HEK293T (cell line): ENCODE data around the gene GPBAR1.

Source experiments
- CTCF ChIA-PET: fragments of 350-600 bp; formaldehyde crosslinking; extraction: SDS; loops from one replicate; lab custom pipeline; 2021; ENCODE audit warnings: antibody characterized with exemption, inconsistent platforms; lab: Yijun Ruan, JAX
- POLR2A ChIA-PET: fragments of 350-600 bp; formaldehyde crosslinking; extraction: SDS; loops from one replicate; lab custom pipeline; 2020; ENCODE audit warnings: antibody characterized with exemption, inconsistent platforms; lab: Yijun Ruan, JAX
- DNase-seq: peaks from one replicate; pipeline ENCODE4 v3.0.0; 2012; ENCODE audit warnings: mixed read lengths; ENCODE audit errors: extremely low spot score
- ARNT ChIP-seq: fragments of 450-650 bp; IDR thresholded peaks from 2 replicates; pipeline ENCODE4 v1.6.1; 2017; ENCODE audit warnings: mild to moderate bottlenecking
- BHLHE40 ChIP-seq: fragments of 450-650 bp; IDR thresholded peaks from 2 replicates; pipeline ENCODE4 v1.6.1; 2016; ENCODE audit warnings: mild to moderate bottlenecking, moderate library complexity, borderline replicate concordance
- CTBP1 ChIP-seq: fragments of 450-650 bp; IDR thresholded peaks from 2 replicates; pipeline ENCODE4 v1.6.1; 2016; ENCODE audit warnings: borderline replicate concordance
- ELF4 ChIP-seq: fragments of 450-650 bp; IDR thresholded peaks from 2 replicates; pipeline ENCODE4 v1.6.1; 2017; ENCODE audit warnings: antibody characterized with exemption
- FOXA1 ChIP-seq: fragments of 450-650 bp; IDR thresholded peaks from 2 replicates; pipeline ENCODE4 v1.6.1; 2016; ENCODE audit warnings: mild to moderate bottlenecking
- FOXK2 ChIP-seq: fragments of 450-650 bp; IDR thresholded peaks from 2 replicates; pipeline ENCODE4 v1.6.1; 2016; ENCODE audit warnings: mild to moderate bottlenecking
- FOXM1 ChIP-seq: fragments of 450-650 bp; IDR thresholded peaks from 2 replicates; pipeline ENCODE4 v1.6.1; 2017; ENCODE audit warnings: mild to moderate bottlenecking, borderline replicate concordance
- HDGF ChIP-seq: fragments of 450-650 bp; IDR thresholded peaks from 2 replicates; pipeline ENCODE4 v1.6.1; 2017; ENCODE audit warnings: antibody characterized with exemption, borderline replicate concordance
- L3MBTL2 ChIP-seq: fragments of 450-650 bp; conservative IDR thresholded peaks from 2 replicates; pipeline ENCODE4 v1.6.1; 2016; ENCODE audit warnings: mild to moderate bottlenecking
- LEF1 ChIP-seq: fragments of 450-650 bp; IDR thresholded peaks from 2 replicates; pipeline ENCODE4 v1.6.1; 2017; ENCODE audit warnings: mild to moderate bottlenecking, borderline replicate concordance
- NFRKB ChIP-seq: fragments of 450-650 bp; IDR thresholded peaks from 2 replicates; pipeline ENCODE4 v1.6.1; 2016; ENCODE audit warnings: mild to moderate bottlenecking, moderate library complexity
- SP1 ChIP-seq: fragments of 450-650 bp; IDR thresholded peaks from 2 replicates; pipeline ENCODE4 v1.6.1; 2017
- SUZ12 ChIP-seq: fragments of 450-650 bp; IDR thresholded peaks from 2 replicates; pipeline ENCODE4 v1.6.1; 2016; ENCODE audit warnings: mild to moderate bottlenecking
- TARDBP ChIP-seq: fragments of 450-650 bp; IDR thresholded peaks from 2 replicates; pipeline ENCODE4 v1.6.1; 2016
- ZNF384 ChIP-seq: fragments of 450-650 bp; IDR thresholded peaks from 2 replicates; pipeline ENCODE4 v1.6.1; 2016
- TF ChIP-seq, protein P1 (sequence below): fragments of 450-650 bp; IDR thresholded peaks from 2 replicates; pipeline ENCODE4 v1.6.1; 2016

The GPBAR1 gene, protein sequence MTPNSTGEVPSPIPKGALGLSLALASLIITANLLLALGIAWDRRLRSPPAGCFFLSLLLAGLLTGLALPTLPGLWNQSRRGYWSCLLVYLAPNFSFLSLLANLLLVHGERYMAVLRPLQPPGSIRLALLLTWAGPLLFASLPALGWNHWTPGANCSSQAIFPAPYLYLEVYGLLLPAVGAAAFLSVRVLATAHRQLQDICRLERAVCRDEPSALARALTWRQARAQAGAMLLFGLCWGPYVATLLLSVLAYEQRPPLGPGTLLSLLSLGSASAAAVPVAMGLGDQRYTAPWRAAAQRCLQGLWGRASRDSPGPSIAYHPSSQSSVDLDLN

DNA sequence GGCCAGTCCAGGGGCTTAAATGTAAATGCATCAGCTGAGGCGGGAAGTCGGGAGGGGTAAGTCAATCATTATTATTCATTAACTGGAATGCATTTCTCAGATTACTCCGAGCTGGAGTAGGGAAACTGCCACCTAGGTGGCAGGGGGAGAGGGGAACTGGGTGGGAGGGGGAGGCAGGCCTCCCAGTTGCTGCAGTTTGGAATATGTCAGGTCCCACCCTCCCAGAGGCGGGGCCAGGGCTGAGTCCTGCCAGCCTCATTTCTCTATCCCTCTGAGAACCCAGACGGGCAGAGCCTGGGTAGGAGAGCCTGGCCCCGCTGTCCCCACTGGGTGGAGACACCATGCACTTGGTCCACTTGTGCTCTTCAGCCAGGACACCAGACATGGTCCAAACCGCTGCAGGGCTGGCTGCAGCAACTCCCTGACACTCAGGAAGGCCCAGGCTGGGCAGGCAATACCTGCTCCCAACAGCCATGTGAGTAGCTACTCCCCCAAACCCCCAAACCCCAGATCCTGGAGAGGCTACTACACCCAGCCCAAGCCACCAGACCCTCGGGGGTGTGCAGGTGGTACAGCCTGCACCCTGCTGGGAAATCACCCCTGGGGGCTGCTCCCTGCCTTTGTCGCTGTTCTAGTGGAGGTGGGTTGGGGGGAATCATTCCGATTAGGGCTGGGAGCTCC is at the start of gene GPBAR1:
Gene GPBAR1 (plus strand): TSS at position 274 of the 681 bp plus-strand sequence. CDS start 1,710 bp downstream, outside the sequence.
- no peak for TF ChIP-seq NFRKB
- no peak for TF ChIP-seq ELF4
- TF ChIP-seq CTBP1, result no peak
- TF ChIP-seq FOXK2, result no peak
- no peak for TF ChIP-seq SUZ12
- TF ChIP-seq LEF1, result no peak
- TF ChIP-seq HDGF, result no peak
- TF ChIP-seq L3MBTL2, result no peak
- ChIA-PET POLR2A (interaction anchor here (1.0 kb wide), 1 partner anchor 9 kb away, joined by 4 read pairs; the partner anchor contains the start of genes AAMP and PNKD), CTCF (no interaction called here)
- no peak for DNase-seq

- TF ChIP-seq FOXK2 (no peak), ARNT (no peak), LEF1 (no peak), FOXM1 (no peak), BHLHE40 (no peak), NFRKB (no peak), ZNF384 (no peak), SP1 (no peak), FOXA1 (no peak), HDGF (no peak), TARDBP (no peak)
- TF ChIP-seq, protein P1, sequence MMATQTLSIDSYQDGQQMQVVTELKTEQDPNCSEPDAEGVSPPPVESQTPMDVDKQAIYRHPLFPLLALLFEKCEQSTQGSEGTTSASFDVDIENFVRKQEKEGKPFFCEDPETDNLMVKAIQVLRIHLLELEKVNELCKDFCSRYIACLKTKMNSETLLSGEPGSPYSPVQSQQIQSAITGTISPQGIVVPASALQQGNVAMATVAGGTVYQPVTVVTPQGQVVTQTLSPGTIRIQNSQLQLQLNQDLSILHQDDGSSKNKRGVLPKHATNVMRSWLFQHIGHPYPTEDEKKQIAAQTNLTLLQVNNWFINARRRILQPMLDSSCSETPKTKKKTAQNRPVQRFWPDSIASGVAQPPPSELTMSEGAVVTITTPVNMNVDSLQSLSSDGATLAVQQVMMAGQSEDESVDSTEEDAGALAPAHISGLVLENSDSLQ, result no peak
- POLR2A ChIA-PET, result no interaction called here
- CTCF ChIA-PET, result no interaction called here
- DNase-seq, result no peak
Measured at GRCh38 chr2:218214116-218214515, 46.7 kb upstream of the GPBAR1 start.

- no peak for DNase-seq
- ChIA-PET CTCF (no interaction called here), POLR2A (interaction anchor here (0.6 to 1.8 kb wide), 5 partner anchors 9 to 54 kb away, joined by 3 to 9 read pairs (median 4); partner anchors contain the start of genes AAMP and PNKD)
- TF ChIP-seq FOXK2 (no peak), LEF1 (no peak), TARDBP (no peak), CTBP1 (no peak), BHLHE40 (no peak), SP1 (no peak), HDGF (no peak), ELF4 (no peak), ZNF384 (no peak), NFRKB (no peak), SUZ12 (no peak), FOXM1 (no peak), FOXA1 (no peak), ARNT (no peak), L3MBTL2 (no peak)
- TF ChIP-seq, protein P1, result no peak
Measured at GRCh38 chr2:218216336-218216673, 44.5 kb upstream of the GPBAR1 start.

GRCh38 chr2:218216674-218217359 is 44.0 kb upstream of the GPBAR1 start, which contains the start of gene ARPC2:
Gene ARPC2, plus strand, starts transcription at chr2:218217189. Its CDS starts 282 bp downstream, at chr2:218217471.
- CTCF ChIA-PET, result no interaction called here
- POLR2A ChIA-PET, result interaction anchor here (0.6 to 1.8 kb wide), 5 partner anchors 8 to 53 kb away, joined by 3 to 9 read pairs (median 4); partner anchors contain the start of genes AAMP and PNKD

DNA sequence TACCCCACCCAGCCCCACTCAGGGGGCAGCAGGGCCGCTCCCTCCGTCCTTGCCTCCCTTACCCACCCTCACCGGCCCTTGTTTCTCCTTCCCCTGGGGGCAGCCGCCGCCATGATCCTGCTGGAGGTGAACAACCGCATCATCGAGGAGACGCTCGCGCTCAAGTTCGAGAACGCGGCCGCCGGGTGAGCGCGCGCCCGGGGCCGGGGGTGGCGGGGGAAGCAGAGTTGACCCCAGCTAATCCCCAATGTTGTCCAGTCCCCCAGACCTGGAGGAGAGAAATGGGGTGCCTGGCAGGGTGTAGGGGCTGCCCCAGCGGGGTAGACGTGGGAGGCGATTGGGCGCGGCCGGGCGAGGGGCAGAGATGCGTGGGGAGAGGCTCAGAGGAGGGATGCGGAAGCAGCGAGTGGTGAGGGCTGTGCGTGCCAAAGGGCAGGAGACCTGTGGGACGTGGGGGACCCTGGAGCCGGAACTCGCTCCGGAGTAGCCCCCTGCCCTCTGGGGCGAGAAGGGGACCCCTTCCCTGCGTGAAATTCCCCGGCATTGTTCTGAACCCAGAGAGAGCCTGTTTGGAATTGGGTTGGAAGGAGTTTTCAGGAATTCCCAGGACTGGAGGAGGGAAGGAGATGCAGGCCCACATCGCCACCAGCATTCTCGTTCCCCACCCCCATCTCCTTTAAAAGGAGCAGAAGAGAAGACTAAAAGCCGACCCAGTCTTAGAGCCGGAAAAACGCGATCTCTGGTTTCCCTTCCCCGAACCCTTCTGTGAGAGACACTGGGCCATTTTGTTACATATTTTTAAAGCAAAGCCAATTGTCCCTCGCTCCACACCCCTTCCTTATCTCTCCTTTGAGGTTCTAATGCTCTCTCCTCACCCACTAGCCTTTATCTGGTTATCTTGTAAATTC is 43.2 kb upstream of the GPBAR1 start:
- POLR2A ChIA-PET, result interaction anchor here (1.1 to 1.8 kb wide), 3 partner anchors 8 to 52 kb away, joined by 3 to 9 read pairs (median 5); partner anchors contain the start of genes AAMP and PNKD
- CTCF ChIA-PET, result no interaction called here
- no peak for TF ChIP-seq ZNF384
- TF ChIP-seq FOXA1, result no peak
- no peak for TF ChIP-seq CTBP1
- TF ChIP-seq LEF1, result no peak
- no peak for TF ChIP-seq FOXM1
- no peak for TF ChIP-seq NFRKB
- no peak for TF ChIP-seq TARDBP
- no peak for TF ChIP-seq HDGF
- TF ChIP-seq, protein P1, result no peak
- no peak for TF ChIP-seq FOXK2
- no peak for TF ChIP-seq ARNT
- no peak for TF ChIP-seq BHLHE40
- TF ChIP-seq L3MBTL2, result no peak
- no peak for TF ChIP-seq SUZ12
- TF ChIP-seq SP1, result no peak
- DNase-seq, result peak; percentile 51

More at GRCh38 chr2:218216674-218217359, 44.0 kb upstream of the GPBAR1 start, which contains the start of gene ARPC2:
- TF ChIP-seq SUZ12 (no peak), TARDBP (peak; percentile 94), ELF4 (peak; percentile 64)
- TF ChIP-seq, protein P1, result peak; percentile 70
- peak; percentile 93 for DNase-seq
